ENCODE data around the gene MAPK11.

The MAPK11 gene

GRCh38 chr22:50312371-50312770, 42.2 kb upstream of the MAPK11 start:
- Mint-ChIP-seq H3K4me1 (ENCODE audit: low read depth) (peaks cover 57% of the 10 kb centered on the region), H3K27me3 (peaks cover 9% of the 10 kb centered on the region), H3K4me3 (no peak overlapping the region), H3K27ac (no peak overlapping the region), H3K9me3 (no peaks in the 10 kb centered on the region), H3K36me3 (ENCODE audit: low read depth) (peaks cover 9% of the 10 kb centered on the region)
- intact Hi-C loops (cut with micrococcal nuclease): no loop called here

GRCh38 chr22:50311606-50312351, 41.6 kb upstream of the MAPK11 start:
- Mint-ChIP-seq H3K27me3 (peaks cover 9% of the 10 kb centered on the region), H3K27ac (no peak overlapping the region), H3K4me1 (ENCODE audit: low read depth) (peaks cover 57% of the 10 kb centered on the region), H3K36me3 (ENCODE audit: low read depth) (peaks cover 9% of the 10 kb centered on the region), H3K4me3 (no peak overlapping the region), H3K9me3 (no peaks in the 10 kb centered on the region)
- intact Hi-C loops (cut with micrococcal nuclease): no loop called here

- H3K4me1 Mint-ChIP-seq (ENCODE audit: low read depth): peaks cover 57% of the 10 kb centered on the region
- no peak overlapping the region for H3K4me3 Mint-ChIP-seq
- H3K9me3 Mint-ChIP-seq: no peaks in the 10 kb centered on the region
- intact Hi-C loops (cut with micrococcal nuclease): no loop called here
- no peak overlapping the region for H3K27ac Mint-ChIP-seq
- peaks cover 16% of the 10 kb centered on the region for H3K36me3 Mint-ChIP-seq (ENCODE audit: low read depth)
- peaks cover 7% of the 10 kb centered on the region for H3K27me3 Mint-ChIP-seq
Measured at GRCh38 chr22:50310949-50311444, 40.8 kb upstream of the MAPK11 start.

GRCh38 chr22:50310031-50310722, 40.0 kb upstream of the MAPK11 start:
- no peak overlapping the region for H3K4me3 Mint-ChIP-seq
- no peaks in the 10 kb centered on the region for H3K9me3 Mint-ChIP-seq
- H3K36me3 Mint-ChIP-seq (ENCODE audit: low read depth): peaks cover 24% of the 10 kb centered on the region
- peak overlapping the region; percentile 89 for H3K27ac Mint-ChIP-seq
- intact Hi-C loops (cut with micrococcal nuclease): no loop called here
- peaks cover 56% of the 10 kb centered on the region for H3K4me1 Mint-ChIP-seq (ENCODE audit: low read depth)
- H3K27me3 Mint-ChIP-seq: peaks cover under 1% of the 10 kb centered on the region

GRCh38 chr22:50309601-50309991, 39.4 kb upstream of the MAPK11 start:
- Mint-ChIP-seq H3K27me3 (no peaks in the 10 kb centered on the region), H3K4me3 (no peak overlapping the region), H3K36me3 (ENCODE audit: low read depth) (peaks cover 30% of the 10 kb centered on the region), H3K4me1 (ENCODE audit: low read depth) (peaks cover 56% of the 10 kb centered on the region), H3K9me3 (no peaks in the 10 kb centered on the region), H3K27ac (peak overlapping the region; percentile 89)
- intact Hi-C loops (cut with micrococcal nuclease): loop anchor here (5.0 kb wide), 2 partner anchors 33 to 37 kb away; partner anchors contain the start of genes MAPK11 and PPP6R2

- intact Hi-C loops (cut with micrococcal nuclease): loop anchor here (5.0 kb wide), 2 partner anchors 33 to 37 kb away; partner anchors contain the start of genes MAPK11 and PPP6R2
- Mint-ChIP-seq H3K9me3 (no peaks in the 10 kb centered on the region), H3K4me3 (peak overlapping the region; percentile 70), H3K27me3 (no peaks in the 10 kb centered on the region), H3K36me3 (ENCODE audit: low read depth) (peaks cover 32% of the 10 kb centered on the region), H3K4me1 (ENCODE audit: low read depth) (peaks cover 56% of the 10 kb centered on the region), H3K27ac (peak overlapping the region; percentile 89)
Measured at GRCh38 chr22:50308986-50309600, 38.9 kb upstream of the MAPK11 start.

GRCh38 chr22:50308597-50308935, 38.4 kb upstream of the MAPK11 start:
- Mint-ChIP-seq H3K9me3 (no peaks in the 10 kb centered on the region), H3K36me3 (ENCODE audit: low read depth) (peaks cover 37% of the 10 kb centered on the region), H3K4me3 (peak overlapping the region; percentile 70), H3K27ac (peak overlapping the region; percentile 89), H3K4me1 (ENCODE audit: low read depth) (peaks cover 56% of the 10 kb centered on the region), H3K27me3 (no peaks in the 10 kb centered on the region)
- intact Hi-C loops (cut with micrococcal nuclease): loop anchor here (5.0 kb wide), 2 partner anchors 34 to 36 kb away; partner anchors contain the start of genes MAPK11 and PPP6R2

GRCh38 chr22:50307890-50308596, 37.9 kb upstream of the MAPK11 start:
- H3K4me1 Mint-ChIP-seq (ENCODE audit: low read depth): peaks cover 60% of the 10 kb centered on the region
- no peaks in the 10 kb centered on the region for H3K27me3 Mint-ChIP-seq
- no peaks in the 10 kb centered on the region for H3K9me3 Mint-ChIP-seq
- H3K36me3 Mint-ChIP-seq (ENCODE audit: low read depth): peaks cover 43% of the 10 kb centered on the region
- H3K27ac Mint-ChIP-seq: peak overlapping the region; percentile 89
- intact Hi-C loops (cut with micrococcal nuclease): loop anchor here (5.0 kb wide), 2 partner anchors 34 to 36 kb away; partner anchors contain the start of genes MAPK11 and PPP6R2
- H3K4me3 Mint-ChIP-seq: peak overlapping the region; percentile 70

GRCh38 chr22:50306753-50307749, 36.9 kb upstream of the MAPK11 start, which contains the start of gene PLXNB2:
Gene PLXNB2, minus strand, starts transcription at chr22:50307646. Its CDS starts 17,062 bp downstream, at chr22:50290584.
- H3K4me3 Mint-ChIP-seq: peak within 1 kb of the TSS; percentile 77
- no peaks in the 10 kb centered on the region for H3K9me3 Mint-ChIP-seq
- intact Hi-C loops (cut with micrococcal nuclease): loop anchor here (5.0 kb wide), 2 partner anchors 35 kb away; partner anchors contain the start of genes MAPK11 and PPP6R2
- H3K27me3 Mint-ChIP-seq: no peaks in the 10 kb centered on the region
- H3K36me3 Mint-ChIP-seq (ENCODE audit: low read depth): peaks cover 49% of the 10 kb centered on the region
- H3K4me1 Mint-ChIP-seq (ENCODE audit: low read depth): peaks cover 67% of the 10 kb centered on the region
- peak within 1 kb of the TSS; percentile 89 for H3K27ac Mint-ChIP-seq

- intact Hi-C loops (cut with micrococcal nuclease): loop anchor here (5.0 kb wide), 2 partner anchors 34 to 36 kb away; partner anchors contain the start of genes MAPK11 and PPP6R2
- Mint-ChIP-seq H3K27me3 (no peaks in the 10 kb centered on the region), H3K4me1 (ENCODE audit: low read depth) (peaks cover 67% of the 10 kb centered on the region), H3K27ac (peak overlapping the region; percentile 89), H3K9me3 (no peaks in the 10 kb centered on the region), H3K4me3 (peak overlapping the region; percentile 77), H3K36me3 (ENCODE audit: low read depth) (peaks cover 52% of the 10 kb centered on the region)
Measured at GRCh38 chr22:50305923-50306566, 35.9 kb upstream of the MAPK11 start.

GRCh38 chr22:50305393-50305922, 35.3 kb upstream of the MAPK11 start:
- Mint-ChIP-seq H3K36me3 (ENCODE audit: low read depth) (peaks cover 58% of the 10 kb centered on the region), H3K27me3 (no peaks in the 10 kb centered on the region), H3K9me3 (no peaks in the 10 kb centered on the region), H3K4me3 (peak overlapping the region; percentile 77), H3K4me1 (ENCODE audit: low read depth) (peaks cover 71% of the 10 kb centered on the region), H3K27ac (peak overlapping the region; percentile 89)
- intact Hi-C loops (cut with micrococcal nuclease): loop anchor here (5.0 kb wide), 2 partner anchors 33 to 37 kb away; partner anchors contain the start of genes MAPK11 and PPP6R2

All from dendritic cell treated with granulocyte-macrophage colony-stimulating factor and Interleukin-4, amounts not matched to agents 40 ng/mL and 50 ng/mL, for 4 days (primary cell).